Endothelial cell of umbilical vein (primary cell): ENCODE data around the gene KCNH1. TPM values are rescaled to one million over a fixed set of nuclear protein-coding genes. Genes with fewer than 3 reads are reported as not detected.

Source experiments
- BruUV-seq: library from RNA; stranded (reverse); fragments of 400-500 nt; replicated peaks from 2 replicates; lab custom pipeline; 2021; lab: Mats Ljungman, UMichigan
- CTCF ChIA-PET: fragments of 300-600, 350-600 bp; sonication (Branson Sonifier 250); formaldehyde crosslinking; loops from one replicate; lab custom pipeline; 2021; ENCODE audit warnings: antibody characterized with exemption, inconsistent platforms; lab: Charles Lee
- POLR2A ChIA-PET: fragments of 300-600, 350-600 bp; sonication (Branson Sonifier 250); formaldehyde crosslinking; loops from one replicate; lab custom pipeline; 2021; ENCODE audit warnings: antibody characterized with exemption, inconsistent platforms; lab: Charles Lee
- DNase-seq: peaks from one replicate; pipeline ENCODE4 v3.0.0-alpha.2; 2011; ENCODE audit warnings: low read depth, low spot score
- FAIRE-seq: peaks from 2 replicates; lab custom pipeline; 2011; peaks lifted over from hg19 to GRCh38; lab: Jason Lieb, UNC
- H2AFZ ChIP-seq: 2 replicates; pipeline ENCODE4 v1.6.0; 2012; ENCODE audit warnings: low read depth, low read length, control low read depth, inconsistent platforms
- H3K27ac ChIP-seq: 2 replicates; pipeline ENCODE4 v1.5.1; 2011; ENCODE audit warnings: low read depth, mild to moderate bottlenecking, control low read depth, low read length, moderate library complexity; ENCODE audit not compliant: insufficient read depth
- H3K27me3 ChIP-seq, 2 experiments: 2 replicates each; pipeline versions ENCODE4 v1.6.0 to v1.6.1; 2011; ENCODE audit warnings: low read length in 2 of 2, mixed read lengths in 1 of 2; ENCODE audit not compliant: control insufficient read depth in 2 of 2, insufficient read depth in 2 of 2
- H3K36me3 ChIP-seq, 2 experiments: 2 replicates in 1 of 2; 3 replicates in 1 of 2; pipeline ENCODE4 v1.5.1; 2011; ENCODE audit warnings: low read length in 2 of 2, mild to moderate bottlenecking in 1 of 2, moderate library complexity in 1 of 2; ENCODE audit not compliant: control insufficient read depth in 2 of 2, insufficient read depth in 2 of 2; ENCODE audit errors: extremely low read depth in 1 of 2
- H3K4me1 ChIP-seq: 3 replicates; pipeline ENCODE4 v1.5.1; 2011; ENCODE audit warnings: mild to moderate bottlenecking, low read length; ENCODE audit not compliant: control insufficient read depth, insufficient read depth; ENCODE audit errors: extremely low read depth
- H3K4me2 ChIP-seq: 2 replicates; pipeline ENCODE4 v1.6.1; 2011; ENCODE audit warnings: low read length, control low read depth, mixed read lengths; ENCODE audit not compliant: insufficient read depth
- H3K4me3 ChIP-seq, 3 experiments: fragments of 200-600 bp in 1 of 3; sonication (generic), shearing (Covaris generic) in 1 of 3; replicated peaks in 1 of 3; 2 replicates each; pipeline ENCODE4 v1.5.1; 2011 to 2016; ENCODE audit warnings: control low read depth in 3 of 3, low read length in 3 of 3, mild to moderate bottlenecking in 2 of 3, inconsistent platforms in 1 of 3, low read depth in 1 of 3, moderate library complexity in 1 of 3; ENCODE audit not compliant: insufficient read depth in 1 of 3
- H3K79me2 ChIP-seq: 2 replicates; pipeline ENCODE4 v1.6.0; 2012; ENCODE audit warnings: low read length, inconsistent platforms; ENCODE audit not compliant: control insufficient read depth, insufficient read depth
- H3K9ac ChIP-seq: replicated peaks from 2 replicates; pipeline ENCODE3; 2011; ENCODE audit warnings: low read length, control low read depth; ENCODE audit not compliant: insufficient read depth; ENCODE audit errors: extremely low read depth
- H3K9me1 ChIP-seq: replicated peaks from 3 replicates; pipeline ENCODE4 v1.6.0; 2011; ENCODE audit warnings: mild to moderate bottlenecking, low read length; ENCODE audit not compliant: control insufficient read depth, insufficient read depth; ENCODE audit errors: extremely low read depth
- H3K9me3 ChIP-seq: replicated peaks from 2 replicates; pipeline ENCODE4 v1.5.1; 2012; ENCODE audit warnings: low read length, inconsistent platforms; ENCODE audit not compliant: control insufficient read depth, insufficient read depth
- H4K20me1 ChIP-seq: replicated peaks from 2 replicates; pipeline ENCODE3; 2011; ENCODE audit warnings: mild to moderate bottlenecking, low read length; ENCODE audit not compliant: control insufficient read depth, insufficient read depth; ENCODE audit errors: extremely low read depth
- EZH2 ChIP-seq: IDR thresholded peaks from 2 replicates; pipeline ENCODE4 v1.6.1; 2012; ENCODE audit warnings: borderline replicate concordance, low read depth, mild to moderate bottlenecking, moderate library complexity, low read length, inconsistent platforms; ENCODE audit not compliant: severe bottlenecking
- FOS ChIP-seq: IDR thresholded peaks from 2 replicates; pipeline ENCODE4 v1.6.1; 2011; ENCODE audit warnings: mild to moderate bottlenecking, low read length, moderate library complexity, borderline replicate concordance; ENCODE audit not compliant: insufficient read depth
- GATA2 ChIP-seq: IDR thresholded peaks from 2 replicates; pipeline ENCODE4 v1.7.0; 2011; ENCODE audit warnings: low read depth, mild to moderate bottlenecking, moderate library complexity, mixed read lengths, low read length; ENCODE audit not compliant: insufficient read length, insufficient read depth
- JUN ChIP-seq: IDR thresholded peaks from 2 replicates; pipeline ENCODE4 v1.6.1; 2011; ENCODE audit warnings: borderline replicate concordance, low read depth; ENCODE audit not compliant: insufficient read length, insufficient read depth
- MAX ChIP-seq: IDR thresholded peaks from 2 replicates; pipeline ENCODE4 v1.6.1; 2011; ENCODE audit not compliant: insufficient read depth, insufficient read length
- MYC ChIP-seq: IDR thresholded peaks from one replicate; pipeline ENCODE4 v1.6.1; 2011; ENCODE audit warnings: mild to moderate bottlenecking, low read depth, low read length
- POLR2A ChIP-seq: IDR thresholded peaks from 2 replicates; pipeline ENCODE4 v1.6.1; 2012; ENCODE audit warnings: low read depth, mild to moderate bottlenecking, control low read depth, low read length
- POLR2AphosphoS5 ChIP-seq: IDR thresholded peaks from 2 replicates; pipeline ENCODE4 v1.6.1; 2012; ENCODE audit warnings: low read depth, mild to moderate bottlenecking, control low read depth, low read length, moderate library complexity; ENCODE audit not compliant: insufficient read depth
- dilution Hi-C: fragments of 300-500 bp; cut with MboI; formaldehyde crosslinking; loops from one replicate; pipeline ENCODE4 v1.15.0; 2019; ENCODE audit warnings: low sequenced_read_pairs; ENCODE audit not compliant: extremely low pct_ligation_motif_present
- intact Hi-C: fragments of 100-400 bp; cut with micrococcal nuclease; formaldehyde crosslinking; loops from one replicate; pipeline ENCODE4 v1.10.0; 2022
- polyA plus RNA-seq, 4 experiments: library from polyadenylated mRNA; depleted of rRNA in 3 of 4; stranded (reverse) in 3 of 4; unstranded in 1 of 4; fragments of >200 nt; gene quantifications; 2 replicates each; pipeline versions ENCODE4 v1.2.1 to v1.2.3, GENCODE V29; 2011 to 2012; ENCODE audit warnings: missing spikeins in 1 of 4
- total RNA-seq: library from RNA; stranded (reverse); gene quantifications from 2 replicates; pipeline ENCODE4 v1.2.3, GENCODE V29; 2021
- TF ChIP-seq, protein P1 (sequence below), 2 donors: IDR thresholded peaks; 1 replicate in 1 of 2; 2 replicates in 1 of 2; pipeline ENCODE4 v1.5.1; 2011; ENCODE audit warnings: low read length in 2 of 2, mild to moderate bottlenecking in 2 of 2, moderate library complexity in 2 of 2, control low read depth in 1 of 2, inconsistent platforms in 1 of 2, low read depth in 1 of 2; ENCODE audit not compliant: insufficient read depth in 1 of 2; ENCODE audit errors: extremely low read depth in 1 of 2

The KCNH1 gene
- total and polyA plus RNA-seq, 2 donors (not counting 3 experiments of a cell fraction or from before 2014, with no cell fraction given), result not detected

GRCh38 chr1:211035821-211036380 lies 98.0 kb downstream of the KCNH1 start:
- TF ChIP-seq FOS, result no peak
- no peak for TF ChIP-seq MAX
- TF ChIP-seq POLR2AphosphoS5, result no peak
- no peak for TF ChIP-seq EZH2
- TF ChIP-seq POLR2A, result no peak
- TF ChIP-seq, protein P1, sequence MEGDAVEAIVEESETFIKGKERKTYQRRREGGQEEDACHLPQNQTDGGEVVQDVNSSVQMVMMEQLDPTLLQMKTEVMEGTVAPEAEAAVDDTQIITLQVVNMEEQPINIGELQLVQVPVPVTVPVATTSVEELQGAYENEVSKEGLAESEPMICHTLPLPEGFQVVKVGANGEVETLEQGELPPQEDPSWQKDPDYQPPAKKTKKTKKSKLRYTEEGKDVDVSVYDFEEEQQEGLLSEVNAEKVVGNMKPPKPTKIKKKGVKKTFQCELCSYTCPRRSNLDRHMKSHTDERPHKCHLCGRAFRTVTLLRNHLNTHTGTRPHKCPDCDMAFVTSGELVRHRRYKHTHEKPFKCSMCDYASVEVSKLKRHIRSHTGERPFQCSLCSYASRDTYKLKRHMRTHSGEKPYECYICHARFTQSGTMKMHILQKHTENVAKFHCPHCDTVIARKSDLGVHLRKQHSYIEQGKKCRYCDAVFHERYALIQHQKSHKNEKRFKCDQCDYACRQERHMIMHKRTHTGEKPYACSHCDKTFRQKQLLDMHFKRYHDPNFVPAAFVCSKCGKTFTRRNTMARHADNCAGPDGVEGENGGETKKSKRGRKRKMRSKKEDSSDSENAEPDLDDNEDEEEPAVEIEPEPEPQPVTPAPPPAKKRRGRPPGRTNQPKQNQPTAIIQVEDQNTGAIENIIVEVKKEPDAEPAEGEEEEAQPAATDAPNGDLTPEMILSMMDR (IDR thresholded peaks at IDR 0.05; ENCODE audit: extremely low read depth in 1 of 2, insufficient read depth in 1 of 2, low read depth in 1 of 2, low read length in 2 of 2), result no peak
- no peak for TF ChIP-seq MYC
- TF ChIP-seq GATA2, result no peak
- TF ChIP-seq JUN, result no peak
- H3K4me2 ChIP-seq, result no peak overlapping the region

More at GRCh38 chr1:211035821-211036380, 98.0 kb downstream of the KCNH1 start:
- no TSS peak for BruUV-seq
- DNase-seq, result no peak
- Histone ChIP-seq H3K4me3 (no peak overlapping the region), H3K27ac (no peak overlapping the region), H2AFZ (no peak overlapping the region), H4K20me1 (no peaks in the 10 kb centered on the region), H3K36me3 (no peaks in the 10 kb centered on the region), H3K4me1 (no peaks in the 10 kb centered on the region), H3K9ac (no peak overlapping the region), H3K9me3 (no peaks in the 10 kb centered on the region), H3K79me2 (no peaks in the 10 kb centered on the region), H3K9me1 (no peaks in the 10 kb centered on the region), H3K27me3 (no peaks in the 10 kb centered on the region)
- intact Hi-C loops (no loop called here), dilution Hi-C loops (no loop called here)
- POLR2A ChIA-PET, result no interaction called here
- CTCF ChIA-PET, result no interaction called here
- no peak for FAIRE-seq
